ENCODE measurements around the gene ANKH.

Gene ANKH

DNA sequence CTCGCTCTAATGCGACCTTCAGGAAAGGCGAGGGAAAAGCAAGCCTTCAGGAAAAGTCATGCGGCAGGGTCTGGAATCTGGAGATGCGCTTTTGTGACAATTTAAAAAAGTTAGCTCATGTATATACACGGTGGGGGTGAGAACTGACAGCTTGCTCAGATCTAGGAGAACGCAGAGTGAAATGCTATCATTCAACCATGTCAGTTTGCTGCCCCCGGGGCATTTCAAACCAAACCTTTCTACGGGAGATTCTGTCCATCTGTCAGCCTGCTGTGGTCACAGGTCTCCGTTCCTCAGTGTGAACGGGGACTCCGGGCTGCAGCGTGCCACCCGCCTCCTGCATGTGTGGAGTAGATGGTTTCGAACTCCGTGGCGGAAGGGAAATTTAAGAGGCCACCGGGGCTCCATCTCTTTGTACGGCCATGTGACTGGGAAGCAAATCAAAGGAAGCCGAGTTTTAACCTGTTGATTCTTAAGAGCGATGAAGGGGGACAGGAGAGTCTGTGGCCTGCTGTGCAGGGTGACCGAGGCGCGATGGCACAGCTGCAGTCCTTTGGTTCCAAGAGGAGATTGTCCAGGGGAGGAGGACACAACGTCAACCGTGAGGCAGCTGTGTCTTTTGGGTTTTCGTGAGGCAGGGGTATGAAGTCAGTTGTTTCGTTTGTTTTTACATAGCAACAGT, 161.1 kb downstream of the ANKH start:
- no peak for DNase-seq

DNA sequence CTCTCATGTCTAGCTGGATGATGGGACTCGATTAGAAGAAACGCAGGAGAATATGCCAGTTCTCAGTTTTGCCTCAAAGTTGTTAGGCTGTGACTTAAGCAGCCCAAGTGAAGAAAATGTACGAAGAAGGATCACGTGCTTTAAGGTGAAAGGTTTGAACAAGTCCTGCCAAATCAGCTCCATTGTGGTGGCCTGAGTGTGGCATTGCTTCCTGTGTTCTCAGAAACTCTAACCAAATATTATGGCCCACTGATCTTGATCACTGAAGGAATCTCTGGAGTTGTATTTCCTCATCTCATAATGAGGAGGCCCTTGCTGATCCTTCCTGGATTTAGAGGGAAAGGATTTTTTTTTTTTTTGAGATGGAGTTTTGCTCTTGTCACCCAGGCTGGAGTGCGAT, 163.0 kb downstream of the ANKH start:
- DNase-seq = no peak

DNA sequence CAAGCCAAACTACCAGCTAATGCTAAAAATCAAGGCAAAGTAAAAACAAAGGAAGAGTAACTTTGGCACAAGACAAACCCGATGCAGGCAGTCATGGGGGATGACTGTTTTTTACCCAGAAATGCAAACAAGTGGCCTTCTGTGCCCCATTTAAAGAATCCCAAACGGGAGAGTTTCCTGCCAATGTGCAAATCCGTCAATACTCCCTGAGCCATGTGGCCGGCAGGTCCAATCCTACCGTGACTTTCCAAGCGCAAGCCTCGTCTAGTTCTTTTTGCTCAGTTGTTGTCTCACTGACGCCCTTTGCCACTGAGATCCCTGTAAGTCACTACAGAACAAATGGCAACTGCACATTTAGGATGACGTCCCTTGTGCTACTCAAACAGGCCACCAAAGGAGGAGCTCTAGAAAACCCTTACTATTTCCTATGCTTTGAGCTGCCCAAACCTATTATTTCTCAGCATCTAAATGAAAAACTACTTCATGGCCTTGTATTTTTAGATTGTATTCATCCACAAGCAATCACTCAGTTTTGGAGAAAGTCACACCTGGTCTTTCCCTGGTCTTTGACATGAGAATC, 163.7 kb downstream of the ANKH start:
- DNase-seq = no peak

DNA sequence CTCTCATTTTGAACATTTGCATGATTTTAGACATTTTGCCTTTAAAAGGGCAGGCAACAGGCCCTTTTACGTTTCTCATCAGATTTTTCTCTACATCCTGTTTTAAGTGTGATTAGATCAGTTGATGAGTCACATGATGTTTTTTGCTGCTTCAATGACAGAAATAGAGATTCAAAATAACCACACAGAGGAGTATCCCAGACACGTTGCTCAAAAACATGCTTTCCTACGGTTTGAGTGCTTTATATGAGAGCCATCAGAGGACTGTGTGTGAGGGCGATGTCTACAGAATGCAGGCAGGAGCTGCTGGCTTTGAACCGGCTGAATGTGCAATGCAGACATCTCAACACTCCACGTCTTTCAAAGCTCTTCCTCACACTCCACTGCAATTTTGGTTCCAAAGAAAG, 165.0 kb downstream of the ANKH start:
- DNase-seq = no peak

DNA sequence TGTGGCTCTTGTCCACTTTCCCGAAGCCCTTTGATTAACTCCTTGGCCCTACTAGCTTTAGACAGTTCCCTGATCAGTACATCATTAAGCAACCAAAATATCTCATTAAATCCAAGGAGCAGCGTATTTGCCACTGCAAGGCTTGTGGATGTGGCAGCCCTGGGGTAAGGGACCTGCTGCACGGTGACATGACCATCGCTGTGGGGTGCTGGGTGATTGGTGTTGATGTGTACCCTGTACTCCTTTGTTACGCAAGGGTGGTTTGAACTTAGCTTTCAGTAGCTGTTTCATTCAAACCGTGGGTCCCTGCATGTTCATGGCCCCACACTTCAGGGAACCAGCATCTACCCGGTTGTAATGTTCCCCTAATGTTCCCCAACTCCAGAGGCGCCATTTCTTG, 166.0 kb downstream of the ANKH start:
- DNase-seq = no peak

DNA sequence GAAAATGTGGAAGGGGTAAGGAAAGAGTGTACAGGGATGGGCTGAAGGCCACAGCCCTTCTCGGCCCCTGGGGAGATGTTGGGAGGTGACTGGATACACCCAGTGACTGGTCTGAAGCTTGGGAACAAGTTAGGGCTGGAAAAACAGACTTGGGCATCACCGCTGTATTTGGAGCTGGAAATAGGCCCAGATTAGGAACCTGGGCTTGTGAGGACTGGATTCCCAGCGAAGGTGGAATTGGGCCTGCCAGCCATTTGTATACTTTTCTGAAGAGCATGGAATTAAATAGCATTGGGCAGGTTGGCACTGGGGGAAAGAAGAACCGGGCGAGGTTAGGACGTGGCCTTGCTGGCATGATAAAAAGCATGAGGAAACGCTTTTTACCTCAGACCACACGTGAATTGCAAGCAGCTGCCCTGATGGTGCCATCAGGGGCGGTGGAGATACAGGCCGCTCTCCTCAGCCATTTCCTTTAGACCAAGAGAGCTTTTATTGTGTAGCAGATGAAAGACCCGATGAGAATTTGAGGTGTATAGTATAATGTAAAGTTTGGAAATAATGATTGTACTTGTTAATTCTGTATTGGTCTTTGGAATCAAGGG, 169.2 kb downstream of the ANKH start:
- no peak for DNase-seq

DNA sequence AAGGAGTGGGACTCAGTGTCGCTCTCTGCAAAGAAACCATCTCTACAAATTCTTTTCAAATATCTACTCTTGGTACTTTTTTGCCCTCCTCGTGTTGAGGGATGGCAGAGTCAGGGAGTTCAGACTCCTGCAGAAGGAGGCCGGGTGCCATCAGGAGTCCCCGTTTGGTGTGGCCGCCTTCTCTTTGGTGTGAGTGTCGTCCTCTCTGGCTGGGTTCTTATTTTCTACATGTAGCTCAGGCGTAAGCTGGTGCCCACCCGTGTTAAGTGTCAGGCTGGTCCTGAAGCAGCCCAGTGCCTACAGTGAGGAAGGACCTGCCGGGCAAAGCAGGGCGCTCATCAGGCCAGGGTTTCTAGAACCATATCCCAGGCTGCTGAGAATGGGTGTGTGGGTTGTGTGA, 170.0 kb downstream of the ANKH start:
- no peak for DNase-seq

DNA sequence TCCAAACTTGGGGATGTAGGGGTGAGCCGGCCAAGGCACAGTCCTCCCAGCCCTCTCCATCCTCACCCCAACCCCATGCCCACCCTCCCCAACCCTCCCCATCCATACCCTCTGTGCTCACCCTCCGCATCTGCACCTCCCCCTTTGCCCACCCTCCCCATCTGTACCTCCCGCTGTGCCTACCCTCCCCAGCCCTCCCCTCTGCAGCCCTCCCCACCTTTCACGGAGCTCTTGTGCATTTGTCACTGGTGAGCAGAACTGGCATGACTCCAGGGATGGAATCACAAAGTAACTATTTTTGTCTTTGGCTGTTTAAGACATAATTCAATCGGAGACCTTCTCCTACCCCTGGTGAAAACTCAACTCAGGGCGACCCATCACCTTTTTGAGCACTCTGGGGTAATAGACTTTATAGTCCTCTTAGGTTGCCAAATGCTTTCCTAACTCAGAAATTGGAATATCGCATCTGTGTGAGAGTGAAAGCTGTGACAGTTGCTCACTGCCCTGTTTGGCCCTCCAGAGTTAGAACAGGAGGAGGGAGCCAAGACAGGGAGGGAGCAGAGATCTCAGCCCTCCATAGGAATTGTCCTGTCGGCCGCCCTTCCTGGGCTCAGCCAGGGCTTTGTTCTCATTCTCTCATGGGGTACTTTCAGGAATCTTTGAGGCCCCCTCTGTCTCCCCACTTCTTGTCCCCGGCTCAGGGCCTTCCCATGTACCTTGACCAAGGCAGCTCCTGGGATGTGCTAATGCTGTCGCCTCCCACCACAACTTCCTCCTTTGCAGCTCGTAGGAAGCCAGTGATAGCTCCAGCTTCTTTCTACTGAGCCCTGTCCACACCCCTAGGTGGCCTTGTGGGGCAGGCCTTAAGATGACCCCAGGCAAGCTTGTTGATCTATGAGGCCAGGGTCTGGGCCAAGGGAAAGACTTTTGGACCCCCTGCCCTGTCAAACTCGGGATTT, 170.8 kb downstream of the ANKH start:
- no peak for DNase-seq

DNA sequence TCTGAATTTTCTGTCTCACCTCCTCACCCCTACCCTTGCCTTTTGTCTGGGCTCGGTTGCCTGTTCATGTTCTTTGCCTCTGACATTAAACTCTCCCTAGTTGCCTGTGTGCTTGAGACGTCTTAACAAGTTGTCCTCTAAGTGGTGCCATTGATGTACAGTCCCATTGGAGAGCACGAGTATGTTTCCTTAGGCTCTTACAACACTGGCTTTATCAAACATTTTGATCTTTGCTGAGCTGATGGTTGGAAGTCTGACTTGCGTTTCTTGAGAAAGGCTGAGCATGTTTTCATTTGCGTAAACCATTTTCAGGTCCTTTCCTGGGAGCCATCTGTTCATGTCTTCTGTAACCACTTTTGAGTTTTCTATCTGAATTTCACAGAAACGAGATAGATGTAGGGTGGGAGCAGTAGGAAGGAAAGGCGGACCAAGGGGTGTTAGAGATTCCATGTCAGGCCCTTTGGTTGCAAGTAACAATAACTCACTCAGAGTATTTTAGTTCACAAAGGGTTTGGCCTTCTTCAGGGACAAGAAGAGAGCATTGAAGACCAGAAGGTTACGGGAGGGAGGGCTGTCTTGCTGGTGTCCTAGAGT, 171.7 kb downstream of the ANKH start:
- DNase-seq = no peak

DNA sequence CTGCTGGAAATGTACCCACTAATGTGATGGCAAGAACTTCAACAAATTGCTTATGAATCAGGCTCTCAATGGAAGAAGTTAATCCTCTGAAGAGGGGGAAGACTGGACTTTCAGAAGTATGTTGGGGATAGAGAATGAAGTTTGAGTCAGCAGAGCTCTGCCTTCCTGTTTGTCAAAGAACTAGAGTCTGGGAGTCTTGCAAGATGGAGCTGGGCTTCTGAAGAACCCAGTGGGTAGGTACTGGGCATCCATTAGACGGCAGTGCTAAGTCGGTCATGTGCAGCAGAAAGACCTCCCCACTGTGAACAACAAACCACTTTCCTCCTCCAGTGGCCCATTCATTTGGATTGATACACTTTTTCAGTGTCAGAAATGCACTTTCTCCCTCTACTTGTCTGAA, 172.4 kb downstream of the ANKH start:
- DNase-seq = no peak

DNA sequence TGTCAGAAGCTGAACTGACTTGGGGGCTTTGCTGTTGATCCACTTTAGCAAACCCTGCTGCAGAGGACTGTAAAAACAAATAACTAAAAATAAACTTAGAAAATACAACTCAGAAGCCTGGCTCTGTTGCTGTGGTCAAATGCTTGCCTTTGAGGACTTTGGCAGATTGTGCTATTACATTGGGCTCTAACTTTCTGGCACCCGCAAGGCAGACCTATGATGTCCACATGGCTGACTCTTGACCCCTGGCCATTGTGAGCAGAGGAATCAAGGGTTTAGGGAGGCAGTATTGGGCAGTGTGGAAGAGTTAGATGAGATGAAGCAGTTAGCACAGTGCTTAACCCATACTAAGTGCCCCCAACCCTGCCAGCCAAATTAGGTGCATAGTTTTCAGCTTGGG, 173.1 kb downstream of the ANKH start:
- DNase-seq = no peak

DNA sequence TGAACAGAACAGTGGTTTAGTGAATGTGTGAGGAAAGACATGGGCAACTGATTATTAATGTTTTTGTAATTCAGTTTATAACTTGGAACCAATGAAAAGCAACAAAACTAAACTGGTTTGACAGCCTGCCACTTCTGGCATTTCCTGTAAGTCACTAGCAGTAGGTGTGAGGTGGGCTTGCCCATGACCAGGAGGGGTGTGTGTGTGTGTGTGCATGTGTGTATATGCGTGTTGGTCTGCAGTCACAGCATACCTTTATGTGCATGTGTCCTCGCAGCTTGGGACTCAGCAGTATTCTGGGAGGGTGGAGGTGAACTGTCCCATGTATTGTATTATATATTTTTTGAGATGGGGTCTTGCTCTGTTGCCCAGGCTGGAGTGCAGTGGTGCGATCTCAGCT, 174.7 kb downstream of the ANKH start:
- no peak for DNase-seq

DNA sequence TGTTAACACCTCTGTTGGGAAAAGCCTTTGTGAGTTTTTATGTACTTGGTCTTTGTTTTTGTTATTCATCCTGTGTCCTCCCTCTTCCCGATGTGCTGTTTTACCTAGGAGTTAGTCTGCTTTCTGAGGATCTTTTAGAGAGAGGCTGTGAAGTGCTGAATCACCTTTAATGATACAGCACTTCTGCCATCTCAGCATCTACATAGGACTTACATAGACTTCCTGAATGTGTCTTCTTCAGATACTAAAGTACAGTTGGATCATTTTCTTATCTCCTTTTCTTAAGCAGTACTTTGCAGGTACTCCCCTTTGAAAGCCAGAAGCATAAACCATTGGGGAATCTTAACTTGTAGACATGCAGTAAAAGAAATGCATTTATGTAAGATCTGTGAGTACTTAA, 175.5 kb downstream of the ANKH start:
- DNase-seq = no peak

DNA sequence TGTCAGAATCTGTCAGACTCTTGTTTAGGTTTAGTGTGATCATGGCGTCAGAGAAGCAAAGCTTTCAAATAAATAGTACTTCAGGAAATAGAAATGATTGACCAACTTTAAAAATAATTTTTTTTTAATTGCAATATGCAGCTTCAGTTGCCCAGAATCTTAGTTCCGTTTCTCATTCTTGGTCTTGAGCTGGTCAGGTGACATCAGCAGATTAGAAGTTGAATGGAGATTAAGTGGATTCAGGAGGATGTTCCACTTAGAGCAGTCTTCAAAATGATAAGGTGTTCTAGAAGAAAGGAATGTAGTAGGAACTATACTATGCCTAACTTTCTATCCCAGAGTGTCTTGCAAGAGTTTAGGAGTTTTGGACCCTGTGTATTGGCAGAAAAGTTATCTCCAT, 176.4 kb downstream of the ANKH start:
- no peak for DNase-seq

DNA sequence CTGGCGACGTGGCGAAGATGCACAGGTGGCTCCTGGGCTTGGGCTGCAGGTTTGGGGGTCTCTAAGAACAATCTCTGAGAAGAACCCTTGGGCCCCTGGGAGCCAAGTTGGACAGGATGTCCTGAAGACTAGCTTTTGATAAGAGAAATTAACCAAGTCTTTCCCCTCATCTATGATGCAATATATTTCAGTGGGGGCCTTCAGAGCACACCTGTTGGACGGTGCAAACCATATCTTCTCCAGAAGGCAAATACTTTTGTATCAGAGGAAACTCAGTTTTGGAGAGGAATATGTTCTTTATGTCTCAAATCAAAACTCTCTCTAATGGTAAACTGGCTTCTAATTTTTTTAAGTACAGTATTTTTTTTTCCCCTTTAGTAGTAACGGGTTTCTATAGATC, 178.5 kb downstream of the ANKH start:
- DNase-seq = no peak

DNA sequence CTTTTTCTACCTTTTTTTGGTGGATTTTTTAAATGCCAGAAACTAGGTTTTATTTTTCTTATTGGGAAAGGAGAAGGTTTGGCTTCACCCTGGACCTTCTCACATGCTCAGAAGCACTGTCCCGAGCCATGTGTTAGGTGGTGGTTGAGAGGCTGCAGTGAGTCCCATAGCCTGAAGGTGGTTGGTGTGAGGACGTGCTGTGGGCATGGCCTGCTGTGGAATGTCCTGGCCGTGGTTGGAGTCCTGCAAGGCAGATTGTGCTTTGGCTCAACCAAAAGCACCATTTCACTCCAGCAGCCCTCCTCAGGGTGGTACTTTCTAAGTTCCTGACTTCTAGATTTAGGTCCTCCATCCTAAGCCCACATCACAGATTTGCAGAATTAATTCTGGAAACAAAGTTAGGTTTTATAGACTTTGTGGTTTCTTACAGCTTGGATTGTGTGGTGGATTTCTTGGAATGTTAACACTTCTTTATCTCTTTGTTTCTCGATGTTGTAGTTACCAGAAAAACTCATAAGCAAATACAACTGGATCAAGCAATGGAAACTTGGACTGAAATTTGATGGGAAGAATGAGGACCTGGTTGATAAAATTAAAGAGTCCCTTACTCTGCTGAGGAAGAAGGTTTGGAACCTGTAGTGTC, 184.4 kb downstream of the ANKH start:
- DNase-seq = no peak

DNA sequence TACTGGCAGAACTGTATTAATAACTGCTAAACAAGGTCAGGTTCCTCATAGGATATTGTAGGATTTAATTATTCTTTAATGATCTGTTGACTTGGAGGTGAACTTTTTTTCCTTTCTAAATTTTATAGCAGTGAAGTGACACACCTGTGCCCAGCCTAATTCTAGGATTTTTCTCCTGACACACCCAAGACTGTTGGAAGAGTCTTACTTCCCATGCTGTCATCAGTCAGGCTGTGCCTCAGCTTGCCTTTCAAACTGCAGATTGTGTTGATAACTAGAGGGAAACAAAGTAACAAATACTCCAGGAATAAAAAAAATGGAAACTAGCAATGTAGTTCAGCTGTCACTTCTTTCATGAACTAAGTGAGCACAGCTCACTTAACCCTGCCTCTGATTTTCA, 185.1 kb downstream of the ANKH start:
- DNase-seq = no peak

DNA sequence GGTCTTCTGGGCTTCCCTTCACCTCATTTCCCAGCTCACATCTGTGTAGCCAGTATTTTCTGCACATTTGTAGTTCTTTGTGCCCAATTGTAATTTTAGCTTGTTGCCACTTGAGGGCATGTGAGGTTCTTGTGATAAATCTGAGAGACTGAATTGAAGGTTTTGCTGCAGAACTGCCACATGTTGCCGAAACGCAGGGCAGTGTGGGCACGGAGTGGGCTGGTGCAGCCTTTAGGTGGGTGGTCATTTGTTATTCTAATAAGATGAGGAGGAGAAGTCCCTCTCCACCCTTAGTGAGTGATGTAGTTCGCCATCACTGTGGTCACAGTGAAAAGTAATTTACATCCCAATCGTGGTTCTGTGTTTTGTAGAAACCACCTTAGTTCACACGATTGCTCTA, 185.8 kb downstream of the ANKH start:
- peak; percentile 64 for DNase-seq

DNA sequence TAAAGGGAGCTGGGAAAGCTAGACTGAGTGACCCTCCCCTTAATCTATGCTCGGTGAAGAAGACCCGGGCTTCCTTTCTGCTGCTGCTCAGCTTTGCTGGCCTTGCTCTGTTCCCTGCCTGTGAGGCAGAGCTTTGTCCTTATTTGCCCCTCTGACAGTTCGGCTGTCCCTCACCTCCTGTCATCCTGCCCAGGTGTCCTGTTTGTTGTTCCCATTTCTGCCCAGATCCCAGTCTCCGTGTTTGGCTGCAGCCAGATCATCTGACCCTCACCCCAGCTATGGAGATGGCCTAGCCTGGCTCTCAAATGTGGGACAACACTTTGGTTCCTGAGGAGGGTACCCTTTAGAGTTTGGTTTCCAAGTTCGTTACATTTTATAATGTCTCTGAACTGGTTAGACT, 186.8 kb downstream of the ANKH start:
- no peak for DNase-seq

DNA sequence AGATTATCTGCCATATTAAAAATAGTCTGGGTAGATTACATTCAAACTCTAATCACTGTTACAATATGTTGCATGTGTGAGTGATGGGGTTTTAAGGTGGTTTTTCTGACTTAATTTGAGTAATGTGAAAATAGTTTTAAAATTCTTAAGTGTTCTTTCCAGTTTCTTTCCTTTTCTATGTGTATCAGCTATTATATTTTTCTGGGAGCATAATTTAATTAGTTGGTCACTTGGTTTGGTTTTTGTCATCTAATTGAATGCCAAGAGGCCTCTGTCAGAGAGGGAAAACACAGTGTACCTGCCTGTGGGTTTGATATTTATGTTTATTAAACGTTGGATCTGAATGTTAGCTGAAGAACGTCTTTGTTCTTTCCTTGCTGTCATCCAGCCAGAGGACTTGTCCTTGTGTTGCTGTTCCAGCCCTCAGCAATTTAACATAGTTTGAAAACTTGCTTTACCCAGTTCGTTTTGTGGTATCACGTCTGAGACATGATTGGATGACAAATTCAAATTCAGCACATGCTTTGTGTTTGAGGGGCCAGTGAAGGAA, 187.6 kb downstream of the ANKH start:
- DNase-seq = no peak

DNA sequence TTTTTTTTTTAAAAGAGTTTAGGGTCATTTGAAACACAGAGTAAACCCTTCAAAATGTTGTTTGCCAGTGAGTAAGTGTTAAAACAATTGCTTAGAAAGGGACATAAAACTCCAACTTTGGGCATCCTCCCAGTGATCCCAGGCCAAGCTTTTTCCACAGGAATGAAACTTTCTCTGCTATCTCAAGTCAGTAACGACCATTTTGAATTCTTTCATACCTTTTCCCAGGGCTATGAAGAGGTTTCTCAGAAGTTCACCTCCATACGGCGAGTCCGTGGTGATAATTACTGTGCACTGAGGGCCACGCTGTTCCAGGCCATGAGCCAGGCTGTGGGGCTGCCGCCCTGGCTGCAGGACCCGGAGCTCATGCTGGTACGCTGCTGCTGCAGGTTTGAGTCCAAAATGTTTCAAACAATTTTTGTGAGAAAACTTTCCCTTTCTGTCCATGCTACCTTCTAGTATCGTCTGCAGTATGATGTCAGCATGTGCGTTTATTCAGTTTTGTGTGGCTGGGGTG, 190.3 kb downstream of the ANKH start:
- no peak for DNase-seq

DNA sequence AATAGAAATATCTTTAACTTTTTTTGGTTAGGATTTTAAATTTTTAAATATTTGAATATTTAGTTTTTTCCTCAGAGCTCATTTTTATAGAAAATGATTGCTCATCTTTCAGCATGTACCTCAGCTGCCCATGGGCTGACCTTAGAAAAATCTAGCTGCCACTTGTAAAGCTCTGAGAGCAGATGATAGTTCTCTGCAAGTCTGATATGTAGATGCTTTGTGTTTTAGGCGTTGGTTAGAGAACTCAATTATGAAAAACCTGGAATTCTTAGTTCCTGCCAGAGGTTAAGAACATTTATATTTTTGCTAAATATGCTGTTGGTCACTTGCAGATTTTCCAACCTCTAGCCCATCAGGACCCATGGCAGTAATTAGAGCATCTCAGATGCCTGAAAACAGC, 192.0 kb downstream of the ANKH start:
- no peak for DNase-seq

All from DMS 273 treated with DMSO at 0.1 percent for 48 hours (cell line).